ENCODE results near the gene GRAP2.

DNA sequence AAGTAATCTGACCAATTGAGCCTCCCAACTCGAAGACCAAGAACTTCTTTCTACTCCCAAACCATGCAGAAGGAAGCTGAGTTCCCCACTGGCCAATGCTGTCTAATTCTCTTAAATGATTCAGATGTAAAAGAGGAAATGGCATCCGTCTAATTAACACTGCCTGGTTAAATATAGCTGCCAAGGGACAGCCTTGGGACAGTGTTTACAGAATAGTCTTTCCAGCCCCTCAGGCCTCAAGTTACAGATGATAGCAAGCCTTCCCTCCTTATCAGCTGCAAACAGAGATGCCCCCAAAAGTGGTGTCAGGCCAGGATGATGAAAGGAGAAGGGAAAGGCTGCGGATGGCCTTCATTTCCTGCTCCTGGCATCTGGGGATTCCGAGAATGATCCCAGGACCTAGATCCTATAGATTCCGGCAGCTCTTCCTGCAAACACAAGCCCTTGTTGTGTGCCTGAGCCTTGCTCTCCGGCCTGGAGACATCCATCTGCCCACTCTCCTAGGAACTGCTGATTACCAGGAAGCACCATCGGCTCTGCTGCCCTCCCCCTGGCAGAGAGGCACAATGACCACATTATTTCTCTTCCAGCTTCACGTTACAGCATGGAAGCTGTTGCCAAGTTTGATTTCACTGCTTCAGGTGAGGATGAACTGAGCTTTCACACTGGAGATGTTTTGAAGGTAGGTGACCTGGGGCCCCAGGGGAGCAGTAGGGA lies 45.8 kb downstream of the GRAP2 start:
- TF ChIP-seq, protein P1, sequence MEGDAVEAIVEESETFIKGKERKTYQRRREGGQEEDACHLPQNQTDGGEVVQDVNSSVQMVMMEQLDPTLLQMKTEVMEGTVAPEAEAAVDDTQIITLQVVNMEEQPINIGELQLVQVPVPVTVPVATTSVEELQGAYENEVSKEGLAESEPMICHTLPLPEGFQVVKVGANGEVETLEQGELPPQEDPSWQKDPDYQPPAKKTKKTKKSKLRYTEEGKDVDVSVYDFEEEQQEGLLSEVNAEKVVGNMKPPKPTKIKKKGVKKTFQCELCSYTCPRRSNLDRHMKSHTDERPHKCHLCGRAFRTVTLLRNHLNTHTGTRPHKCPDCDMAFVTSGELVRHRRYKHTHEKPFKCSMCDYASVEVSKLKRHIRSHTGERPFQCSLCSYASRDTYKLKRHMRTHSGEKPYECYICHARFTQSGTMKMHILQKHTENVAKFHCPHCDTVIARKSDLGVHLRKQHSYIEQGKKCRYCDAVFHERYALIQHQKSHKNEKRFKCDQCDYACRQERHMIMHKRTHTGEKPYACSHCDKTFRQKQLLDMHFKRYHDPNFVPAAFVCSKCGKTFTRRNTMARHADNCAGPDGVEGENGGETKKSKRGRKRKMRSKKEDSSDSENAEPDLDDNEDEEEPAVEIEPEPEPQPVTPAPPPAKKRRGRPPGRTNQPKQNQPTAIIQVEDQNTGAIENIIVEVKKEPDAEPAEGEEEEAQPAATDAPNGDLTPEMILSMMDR (IDR thresholded peaks at IDR 0.05; ENCODE audit: low read depth, low read length, poor library complexity, severe bottlenecking): no peak
- no peak for TF ChIP-seq EZH2phosphoT487 (IDR thresholded peaks at IDR 0.05; ENCODE audit: borderline replicate concordance, low read length)
